Fibroblast of villous mesenchyme (primary cell): ENCODE data around the gene SDS. TPM values are rescaled to one million over a fixed set of nuclear protein-coding genes. Genes with fewer than 3 reads are reported as not detected.
"Not testable (repeated sequence)": the region's sequence is repeated elsewhere in the genome, so short reads cannot be mapped to it uniquely, and the experiment has no call there.

ENCODE experiments used
- DNase-seq: peaks from one replicate; pipeline ENCODE4 v3.0.0-alpha.2; 2010; ENCODE audit warnings: low read depth
- H3K4me3 ChIP-seq: 2 replicates; pipeline ENCODE4 v1.5.1; 2011; ENCODE audit warnings: low read depth, mild to moderate bottlenecking, low read length
- total RNA-seq: library from RNA; depleted of rRNA; stranded (reverse); fragments of >200 nt; gene quantifications from 2 replicates; pipeline ENCODE4 v1.2.3, GENCODE V29; 2012
- TF ChIP-seq, protein P1 (sequence below): IDR thresholded peaks from 2 replicates; pipeline ENCODE4 v1.5.1; 2012; ENCODE audit warnings: low read depth, mild to moderate bottlenecking, low read length; ENCODE audit not compliant: insufficient read depth

SDS gene
- total RNA-seq, 1 donor, result not detected

DNA sequence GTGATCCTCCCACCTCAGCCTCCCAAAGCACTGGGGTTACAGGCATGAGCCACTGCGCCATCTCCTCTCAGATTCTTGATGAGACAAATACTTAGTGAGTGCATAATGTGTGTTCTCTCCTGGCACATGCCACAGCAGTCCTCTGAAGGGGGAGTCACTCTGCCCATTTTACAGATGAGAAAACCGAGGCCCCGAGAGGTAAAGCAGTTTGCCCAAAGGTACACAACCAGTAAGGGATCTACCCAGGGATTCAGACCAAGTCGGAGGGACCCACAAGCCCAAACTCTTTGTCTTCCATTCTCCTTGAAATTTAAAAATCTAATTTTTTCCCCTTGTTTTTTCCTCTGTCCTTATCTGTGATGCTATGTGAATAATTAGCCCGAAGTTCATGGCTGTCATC, 39.0 kb downstream of the SDS start:
- no peak overlapping the region for H3K4me3 ChIP-seq
- DNase-seq, result no peak
- TF ChIP-seq, protein P1, sequence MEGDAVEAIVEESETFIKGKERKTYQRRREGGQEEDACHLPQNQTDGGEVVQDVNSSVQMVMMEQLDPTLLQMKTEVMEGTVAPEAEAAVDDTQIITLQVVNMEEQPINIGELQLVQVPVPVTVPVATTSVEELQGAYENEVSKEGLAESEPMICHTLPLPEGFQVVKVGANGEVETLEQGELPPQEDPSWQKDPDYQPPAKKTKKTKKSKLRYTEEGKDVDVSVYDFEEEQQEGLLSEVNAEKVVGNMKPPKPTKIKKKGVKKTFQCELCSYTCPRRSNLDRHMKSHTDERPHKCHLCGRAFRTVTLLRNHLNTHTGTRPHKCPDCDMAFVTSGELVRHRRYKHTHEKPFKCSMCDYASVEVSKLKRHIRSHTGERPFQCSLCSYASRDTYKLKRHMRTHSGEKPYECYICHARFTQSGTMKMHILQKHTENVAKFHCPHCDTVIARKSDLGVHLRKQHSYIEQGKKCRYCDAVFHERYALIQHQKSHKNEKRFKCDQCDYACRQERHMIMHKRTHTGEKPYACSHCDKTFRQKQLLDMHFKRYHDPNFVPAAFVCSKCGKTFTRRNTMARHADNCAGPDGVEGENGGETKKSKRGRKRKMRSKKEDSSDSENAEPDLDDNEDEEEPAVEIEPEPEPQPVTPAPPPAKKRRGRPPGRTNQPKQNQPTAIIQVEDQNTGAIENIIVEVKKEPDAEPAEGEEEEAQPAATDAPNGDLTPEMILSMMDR, result no peak

DNA sequence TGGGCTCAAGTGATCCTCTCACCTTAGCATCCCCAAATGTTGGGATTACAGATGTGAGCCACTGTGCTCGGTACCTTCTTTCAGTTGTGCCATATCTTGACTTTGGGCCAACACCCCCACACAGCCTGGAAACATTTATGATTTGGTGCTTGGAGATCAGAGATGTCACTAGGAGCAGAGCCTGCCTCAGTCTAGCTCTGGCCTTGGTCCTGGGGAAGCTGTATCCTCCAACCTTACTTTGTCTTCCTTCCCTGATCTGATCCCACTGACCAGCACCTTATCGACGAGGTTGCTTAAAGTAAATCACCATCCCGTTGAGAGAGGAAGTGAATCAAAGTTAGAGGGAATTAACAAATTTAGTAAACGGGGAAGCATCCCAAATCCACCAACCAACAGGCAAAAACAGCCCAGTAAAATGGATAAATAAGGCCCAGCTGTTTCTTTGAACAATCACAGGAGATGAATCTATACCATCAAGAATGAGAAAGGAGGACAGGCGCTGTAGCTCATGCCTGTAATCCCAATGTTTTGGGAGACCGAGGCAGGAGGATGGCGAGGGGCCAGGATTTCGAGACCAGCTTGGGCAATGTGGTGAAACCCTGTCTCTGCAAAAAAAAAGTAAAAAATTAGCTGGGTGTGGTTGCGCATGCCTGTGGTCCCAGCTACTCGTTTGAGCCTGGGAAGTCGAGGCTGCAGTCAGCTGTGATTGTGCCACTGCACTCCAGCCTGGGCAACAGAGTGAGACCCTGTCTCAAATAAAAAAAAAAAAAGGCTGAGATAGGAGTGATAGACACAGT, 41.9 kb downstream of the SDS start:
- TF ChIP-seq, protein P1, result no peak
- no peak overlapping the region for H3K4me3 ChIP-seq
- DNase-seq, result peak; percentile 36

DNA sequence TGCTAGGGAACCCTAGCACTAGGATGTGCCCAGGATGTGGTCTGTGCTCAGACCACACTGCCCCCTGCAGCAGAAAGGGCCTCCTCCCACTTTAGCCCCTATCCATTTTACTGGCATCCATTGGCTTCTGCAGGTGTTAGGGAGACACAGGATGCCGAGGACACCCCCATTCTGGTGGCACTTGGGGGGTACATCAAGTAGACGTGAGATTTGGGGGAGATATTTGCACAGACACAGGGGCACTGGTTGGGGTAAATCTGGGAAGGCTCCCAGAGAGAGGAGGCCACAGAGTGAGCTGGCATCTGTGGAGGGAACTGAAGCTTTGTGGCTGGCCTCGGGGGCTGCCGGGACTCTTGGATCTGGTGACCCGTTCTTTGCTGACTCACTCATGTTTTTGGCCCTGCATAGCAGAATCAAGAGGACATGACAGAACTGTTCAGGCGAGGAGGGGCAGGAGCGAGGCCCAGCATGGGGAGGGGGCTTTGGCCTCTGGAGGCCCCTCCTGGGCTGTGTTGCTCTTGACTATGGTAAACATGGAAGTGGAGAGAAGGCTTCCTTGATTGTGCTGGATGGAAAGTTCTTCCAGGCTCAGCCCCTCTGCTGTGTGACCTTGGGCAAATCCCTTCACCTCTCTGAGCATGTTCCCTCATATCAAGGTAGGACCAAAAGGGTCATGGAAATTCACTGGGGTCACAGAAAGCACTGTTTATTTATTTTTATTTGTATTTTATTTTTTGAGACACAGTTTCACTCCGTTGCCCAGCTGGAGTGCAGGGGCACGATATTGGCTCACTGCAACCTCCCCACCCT, 43.5 kb downstream of the SDS start:
- no peak overlapping the region for H3K4me3 ChIP-seq
- DNase-seq, result peak; percentile 6
- TF ChIP-seq, protein P1, result peak; percentile 23

DNA sequence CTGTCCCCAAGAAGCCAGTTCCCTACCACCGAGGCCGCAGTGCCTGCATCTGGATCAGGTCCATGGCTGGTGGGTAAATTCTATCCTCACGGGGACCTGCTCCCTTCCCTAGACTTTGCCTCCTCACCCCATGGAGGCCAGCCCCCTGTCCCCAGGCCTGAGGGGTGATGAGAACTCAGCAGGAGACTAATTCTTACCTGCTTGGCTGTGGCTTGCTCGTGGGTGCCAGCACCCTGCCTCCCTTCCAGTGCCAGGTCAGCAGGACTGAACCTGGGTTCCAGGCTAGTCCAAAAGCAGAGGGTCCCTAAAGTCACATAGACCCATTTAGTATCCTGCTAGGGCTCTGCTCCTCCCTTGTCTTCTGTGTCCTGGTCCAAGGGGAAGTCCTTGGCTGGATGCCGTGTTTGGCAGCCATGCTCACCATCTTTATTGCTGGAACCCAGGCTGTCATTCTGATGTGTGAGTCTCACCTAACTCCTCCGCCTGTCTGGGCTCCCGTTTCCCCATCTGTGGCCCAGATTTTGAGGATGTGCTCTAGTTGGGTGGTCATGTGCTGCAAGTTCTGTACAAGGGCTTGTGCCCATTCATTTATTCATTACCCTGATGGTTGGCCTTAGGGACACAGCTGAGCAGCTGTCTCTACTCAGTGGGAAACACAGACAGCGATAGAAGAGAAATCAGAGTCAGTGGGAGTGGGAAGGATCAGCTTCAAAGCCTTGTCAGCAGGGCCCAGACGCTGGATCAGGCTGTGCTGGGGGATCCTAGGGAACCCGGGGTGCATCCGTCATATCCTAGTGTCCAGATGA, 44.4 kb downstream of the SDS start:
- peak overlapping the region; percentile 86 for H3K4me3 ChIP-seq
- peak; percentile 32 for DNase-seq
- TF ChIP-seq, protein P1, result no peak

DNA sequence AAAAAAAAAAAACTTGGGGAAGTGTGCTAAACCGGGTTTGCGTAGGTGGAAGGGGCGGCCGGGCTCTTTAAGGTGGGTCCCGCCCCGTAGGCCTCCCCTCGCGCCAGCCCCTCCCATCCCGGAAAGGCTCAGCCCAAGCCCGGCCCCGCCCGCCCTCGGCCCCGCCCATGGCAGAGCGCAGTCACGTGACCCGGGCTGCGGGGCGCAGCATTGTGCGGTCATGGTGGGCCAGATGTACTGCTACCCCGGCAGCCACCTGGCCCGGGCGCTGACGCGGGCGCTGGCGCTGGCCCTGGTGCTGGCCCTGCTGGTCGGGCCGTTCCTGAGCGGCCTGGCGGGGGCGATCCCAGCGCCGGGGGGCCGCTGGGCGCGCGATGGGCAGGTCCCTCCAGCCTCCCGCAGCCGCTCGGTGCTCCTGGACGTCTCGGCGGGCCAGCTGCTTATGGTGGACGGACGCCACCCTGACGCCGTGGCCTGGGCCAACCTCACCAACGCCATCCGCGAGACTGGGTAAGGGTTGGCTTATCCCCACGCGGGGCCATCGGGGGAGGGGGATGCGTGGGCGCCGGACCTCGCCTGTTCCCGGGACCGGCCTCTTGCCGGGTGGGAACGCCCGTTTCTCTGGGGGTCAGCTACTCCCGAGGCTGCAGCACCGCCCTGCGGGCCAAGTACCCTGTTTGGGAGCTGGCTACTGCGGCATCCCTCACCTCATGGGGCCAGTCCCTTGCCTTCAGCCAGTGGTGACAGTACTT, 45.1 kb downstream of the SDS start, which contains the start of gene PLBD2:
Gene PLBD2 (plus strand): TSS at position 207 of the 752 bp plus-strand sequence. CDS start 14 bp downstream, at position 221.
- H3K4me3 ChIP-seq, result peak within 1 kb of the TSS; percentile 86
- peak; percentile 95 for DNase-seq
- TF ChIP-seq, protein P1, result no peak

DNA sequence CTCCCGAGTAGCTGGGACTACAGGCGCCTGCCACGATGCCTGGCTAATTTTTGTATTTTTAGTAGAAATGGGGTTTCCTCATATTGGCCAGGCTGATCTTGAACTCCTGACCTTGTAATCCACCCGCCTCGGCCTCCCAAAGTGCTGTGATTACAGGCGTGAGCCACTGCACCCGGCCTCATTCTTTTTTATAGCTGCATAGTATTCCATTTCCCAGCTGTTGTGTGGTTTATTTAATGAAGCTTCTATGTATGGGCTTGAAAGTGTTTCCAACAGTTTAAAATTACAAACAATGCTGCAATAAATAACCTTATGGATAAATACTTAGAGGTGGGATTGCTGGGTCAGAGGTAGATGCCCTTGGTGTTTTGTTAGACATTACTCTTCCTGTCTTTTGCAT, 49.5 kb downstream of the SDS start:
- DNase-seq, H3K4me3 ChIP-seq: not testable (repeated sequence)
